Endothelial cell of umbilical vein (primary cell): Measurements from ENCODE around the gene C16orf78. TPM values are rescaled to one million over a fixed set of nuclear protein-coding genes. Genes with fewer than 3 reads are reported as not detected.

Experiments
- BruUV-seq: library from RNA; stranded (reverse); fragments of 400-500 nt; replicated peaks from 2 replicates; lab custom pipeline; 2021; lab: Mats Ljungman, UMichigan
- CTCF ChIA-PET: fragments of 300-600, 350-600 bp; sonication (Branson Sonifier 250); formaldehyde crosslinking; loops from one replicate; lab custom pipeline; 2021; ENCODE audit warnings: antibody characterized with exemption, inconsistent platforms; lab: Charles Lee
- POLR2A ChIA-PET: fragments of 300-600, 350-600 bp; sonication (Branson Sonifier 250); formaldehyde crosslinking; loops from one replicate; lab custom pipeline; 2021; ENCODE audit warnings: antibody characterized with exemption, inconsistent platforms; lab: Charles Lee
- DNase-seq: peaks from one replicate; pipeline ENCODE4 v3.0.0-alpha.2; 2011; ENCODE audit warnings: low read depth, low spot score
- FAIRE-seq: peaks from 2 replicates; lab custom pipeline; 2011; peaks lifted over from hg19 to GRCh38; lab: Jason Lieb, UNC
- H2AFZ ChIP-seq: 2 replicates; pipeline ENCODE4 v1.6.0; 2012; ENCODE audit warnings: low read depth, low read length, control low read depth, inconsistent platforms
- H3K27ac ChIP-seq: 2 replicates; pipeline ENCODE4 v1.5.1; 2011; ENCODE audit warnings: low read depth, mild to moderate bottlenecking, control low read depth, low read length, moderate library complexity; ENCODE audit not compliant: insufficient read depth
- H3K27me3 ChIP-seq, 2 experiments: 2 replicates each; pipeline versions ENCODE4 v1.6.0 to v1.6.1; 2011; ENCODE audit warnings: low read length in 2 of 2, mixed read lengths in 1 of 2; ENCODE audit not compliant: control insufficient read depth in 2 of 2, insufficient read depth in 2 of 2
- H3K36me3 ChIP-seq, 2 experiments: 2 replicates in 1 of 2; 3 replicates in 1 of 2; pipeline ENCODE4 v1.5.1; 2011; ENCODE audit warnings: low read length in 2 of 2, mild to moderate bottlenecking in 1 of 2, moderate library complexity in 1 of 2; ENCODE audit not compliant: control insufficient read depth in 2 of 2, insufficient read depth in 2 of 2; ENCODE audit errors: extremely low read depth in 1 of 2
- H3K4me1 ChIP-seq: 3 replicates; pipeline ENCODE4 v1.5.1; 2011; ENCODE audit warnings: mild to moderate bottlenecking, low read length; ENCODE audit not compliant: control insufficient read depth, insufficient read depth; ENCODE audit errors: extremely low read depth
- H3K4me2 ChIP-seq: 2 replicates; pipeline ENCODE4 v1.6.1; 2011; ENCODE audit warnings: low read length, control low read depth, mixed read lengths; ENCODE audit not compliant: insufficient read depth
- H3K4me3 ChIP-seq, 3 experiments: fragments of 200-600 bp in 1 of 3; sonication (generic), shearing (Covaris generic) in 1 of 3; replicated peaks in 1 of 3; 2 replicates each; pipeline ENCODE4 v1.5.1; 2011 to 2016; ENCODE audit warnings: control low read depth in 3 of 3, low read length in 3 of 3, mild to moderate bottlenecking in 2 of 3, inconsistent platforms in 1 of 3, low read depth in 1 of 3, moderate library complexity in 1 of 3; ENCODE audit not compliant: insufficient read depth in 1 of 3
- H3K79me2 ChIP-seq: 2 replicates; pipeline ENCODE4 v1.6.0; 2012; ENCODE audit warnings: low read length, inconsistent platforms; ENCODE audit not compliant: control insufficient read depth, insufficient read depth
- H3K9ac ChIP-seq: replicated peaks from 2 replicates; pipeline ENCODE3; 2011; ENCODE audit warnings: low read length, control low read depth; ENCODE audit not compliant: insufficient read depth; ENCODE audit errors: extremely low read depth
- H3K9me1 ChIP-seq: replicated peaks from 3 replicates; pipeline ENCODE4 v1.6.0; 2011; ENCODE audit warnings: mild to moderate bottlenecking, low read length; ENCODE audit not compliant: control insufficient read depth, insufficient read depth; ENCODE audit errors: extremely low read depth
- H3K9me3 ChIP-seq: replicated peaks from 2 replicates; pipeline ENCODE4 v1.5.1; 2012; ENCODE audit warnings: low read length, inconsistent platforms; ENCODE audit not compliant: control insufficient read depth, insufficient read depth
- H4K20me1 ChIP-seq: replicated peaks from 2 replicates; pipeline ENCODE3; 2011; ENCODE audit warnings: mild to moderate bottlenecking, low read length; ENCODE audit not compliant: control insufficient read depth, insufficient read depth; ENCODE audit errors: extremely low read depth
- CTCF ChIP-seq, 2 donors: IDR thresholded peaks; 1 replicate in 1 of 2; 2 replicates in 1 of 2; pipeline ENCODE4 v1.5.1; 2011; ENCODE audit warnings: low read length in 2 of 2, mild to moderate bottlenecking in 2 of 2, moderate library complexity in 2 of 2, control low read depth in 1 of 2, inconsistent platforms in 1 of 2, low read depth in 1 of 2; ENCODE audit not compliant: insufficient read depth in 1 of 2; ENCODE audit errors: extremely low read depth in 1 of 2
- EZH2 ChIP-seq: IDR thresholded peaks from 2 replicates; pipeline ENCODE4 v1.6.1; 2012; ENCODE audit warnings: borderline replicate concordance, low read depth, mild to moderate bottlenecking, moderate library complexity, low read length, inconsistent platforms; ENCODE audit not compliant: severe bottlenecking
- FOS ChIP-seq: IDR thresholded peaks from 2 replicates; pipeline ENCODE4 v1.6.1; 2011; ENCODE audit warnings: mild to moderate bottlenecking, low read length, moderate library complexity, borderline replicate concordance; ENCODE audit not compliant: insufficient read depth
- GATA2 ChIP-seq: IDR thresholded peaks from 2 replicates; pipeline ENCODE4 v1.7.0; 2011; ENCODE audit warnings: low read depth, mild to moderate bottlenecking, moderate library complexity, mixed read lengths, low read length; ENCODE audit not compliant: insufficient read length, insufficient read depth
- JUN ChIP-seq: IDR thresholded peaks from 2 replicates; pipeline ENCODE4 v1.6.1; 2011; ENCODE audit warnings: borderline replicate concordance, low read depth; ENCODE audit not compliant: insufficient read length, insufficient read depth
- MAX ChIP-seq: IDR thresholded peaks from 2 replicates; pipeline ENCODE4 v1.6.1; 2011; ENCODE audit not compliant: insufficient read depth, insufficient read length
- MYC ChIP-seq: IDR thresholded peaks from one replicate; pipeline ENCODE4 v1.6.1; 2011; ENCODE audit warnings: mild to moderate bottlenecking, low read depth, low read length
- POLR2A ChIP-seq: IDR thresholded peaks from 2 replicates; pipeline ENCODE4 v1.6.1; 2012; ENCODE audit warnings: low read depth, mild to moderate bottlenecking, control low read depth, low read length
- POLR2AphosphoS5 ChIP-seq: IDR thresholded peaks from 2 replicates; pipeline ENCODE4 v1.6.1; 2012; ENCODE audit warnings: low read depth, mild to moderate bottlenecking, control low read depth, low read length, moderate library complexity; ENCODE audit not compliant: insufficient read depth
- dilution Hi-C: fragments of 300-500 bp; cut with MboI; formaldehyde crosslinking; loops from one replicate; pipeline ENCODE4 v1.15.0; 2019; ENCODE audit warnings: low sequenced_read_pairs; ENCODE audit not compliant: extremely low pct_ligation_motif_present
- intact Hi-C: fragments of 100-400 bp; cut with micrococcal nuclease; formaldehyde crosslinking; loops from one replicate; pipeline ENCODE4 v1.10.0; 2022
- polyA plus RNA-seq, 4 experiments: library from polyadenylated mRNA; depleted of rRNA in 3 of 4; stranded (reverse) in 3 of 4; unstranded in 1 of 4; fragments of >200 nt; gene quantifications; 2 replicates each; pipeline versions ENCODE4 v1.2.1 to v1.2.3, GENCODE V29; 2011 to 2012; ENCODE audit warnings: missing spikeins in 1 of 4
- total RNA-seq: library from RNA; stranded (reverse); gene quantifications from 2 replicates; pipeline ENCODE4 v1.2.3, GENCODE V29; 2021

Gene C16orf78
- total and polyA plus RNA-seq, 2 donors (not counting 3 experiments of a cell fraction or from before 2014, with no cell fraction given): not detected

- intact Hi-C loops (no loop called here), dilution Hi-C loops (no loop called here)
- Histone ChIP-seq H3K79me2 (no peaks in the 10 kb centered on the region), H3K4me2 (no peak overlapping the region), H3K9me3 (no peaks in the 10 kb centered on the region), H3K36me3 (no peaks in the 10 kb centered on the region), H4K20me1 (no peaks in the 10 kb centered on the region), H3K27me3 (no peaks in the 10 kb centered on the region), H3K27ac (no peak overlapping the region), H2AFZ (no peak overlapping the region), H3K9ac (no peak overlapping the region), H3K9me1 (no peaks in the 10 kb centered on the region), H3K4me3 (no peak overlapping the region), H3K4me1 (no peaks in the 10 kb centered on the region)
- ChIA-PET CTCF (no interaction called here), POLR2A (no interaction called here)
- DNase-seq (no peak), FAIRE-seq (no peak)
- TF ChIP-seq GATA2: no peak
- no peak for TF ChIP-seq FOS
- no peak for TF ChIP-seq POLR2A
- no peak for TF ChIP-seq CTCF (IDR thresholded peaks at IDR 0.05; ENCODE audit: extremely low read depth in 1 of 2, insufficient read depth in 1 of 2, low read depth in 1 of 2, low read length in 2 of 2)
- TF ChIP-seq JUN: no peak
- no peak for TF ChIP-seq MYC
- BruUV-seq: no TSS peak
These were observed 40.9 kb upstream of the C16orf78 start for GRCh38 chr16:49332589-49333258.

- DNase-seq (no peak), FAIRE-seq (no peak)
- Histone ChIP-seq H2AFZ (no peak overlapping the region), H3K4me1 (no peaks in the 10 kb centered on the region), H3K9me3 (no peaks in the 10 kb centered on the region), H3K9ac (no peak overlapping the region), H3K27me3 (no peaks in the 10 kb centered on the region), H3K79me2 (no peaks in the 10 kb centered on the region), H3K4me2 (no peak overlapping the region), H3K27ac (no peak overlapping the region), H3K4me3 (no peak overlapping the region), H3K36me3 (no peaks in the 10 kb centered on the region), H3K9me1 (no peaks in the 10 kb centered on the region), H4K20me1 (no peaks in the 10 kb centered on the region)
- intact Hi-C loops: no loop called here
- dilution Hi-C loops: no loop called here
- TF ChIP-seq EZH2 (no peak), CTCF (IDR thresholded peaks at IDR 0.05; ENCODE audit: extremely low read depth in 1 of 2, insufficient read depth in 1 of 2, low read depth in 1 of 2, low read length in 2 of 2) (no peak), GATA2 (no peak), MYC (no peak), POLR2AphosphoS5 (no peak), FOS (no peak), JUN (no peak), POLR2A (no peak), MAX (no peak)
- BruUV-seq: no TSS peak
- CTCF ChIA-PET: no interaction called here
- POLR2A ChIA-PET: no interaction called here
These were observed 40.4 kb upstream of the C16orf78 start for GRCh38 chr16:49333259-49333597.
